A549 (cell line): ENCODE data around the gene TMEM271. TPM values are rescaled to one million over a fixed set of nuclear protein-coding genes. Genes with fewer than 3 reads are reported as not detected.

Source experiments
- ATAC-seq, 2 experiments: fragments of 200-7000 bp in 1 of 2; fragments of >200 bp in 1 of 2; cut with Nextera tagmentation in 1 of 2; cut with Tn5 transposase in 1 of 2; 3 replicates each; pipeline versions ENCODE4 v1.8.0 to v1.9.1; 2018 to 2020; ENCODE audit warnings: mild to moderate bottlenecking in 1 of 2, moderate library complexity in 1 of 2
- CTCF ChIA-PET: fragments of 300-600 bp; sonication (Branson Sonifier 250); formaldehyde crosslinking; extraction: SDS; loops from one replicate; lab custom pipeline; 2021; ENCODE audit warnings: antibody characterized with exemption, inconsistent platforms; lab: Yijun Ruan, JAX
- POLR2A ChIA-PET: fragments of 350-600 bp; formaldehyde crosslinking; extraction: SDS; loops from one replicate; lab custom pipeline; 2021; ENCODE audit warnings: antibody characterized with exemption, inconsistent platforms; lab: Yijun Ruan, JAX
- DNase-seq, 2 experiments: peaks; one replicate each; pipeline versions ENCODE4 v3.0.0 to v3.0.0-alpha.2; 2011 to 2016; ENCODE audit warnings: low read depth in 1 of 2, low spot score in 1 of 2
- FAIRE-seq: peaks from 2 replicates; lab custom pipeline; 2011; peaks lifted over from hg19 to GRCh38; lab: Jason Lieb, UNC
- H3K27ac ChIP-seq, 2 experiments: fragments of >200 bp; sonication (Bioruptor Twin); formaldehyde crosslinking; 3 replicates each; pipeline ENCODE4 v1.5.1; 2016 to 2017
- H3K4me1 ChIP-seq: fragments of >200 bp; sonication (Bioruptor Twin); formaldehyde crosslinking; 3 replicates; pipeline ENCODE4 v1.6.1; 2016
- H3K4me2 ChIP-seq: fragments of >200 bp; sonication (Bioruptor Twin); formaldehyde crosslinking; 3 replicates; pipeline ENCODE4 v1.6.1; 2016
- H3K4me3 ChIP-seq: fragments of >200 bp; sonication (Bioruptor Twin); formaldehyde crosslinking; 3 replicates; pipeline ENCODE4 v1.5.1; 2016
- H3K9me3 ChIP-seq: fragments of >200 bp; sonication (Bioruptor Twin); formaldehyde crosslinking; 3 replicates; pipeline ENCODE4 v1.6.1; 2016
- CBX2 ChIP-seq: fragments of 200-600 bp; sonication (generic); IDR thresholded peaks from 2 replicates; pipeline ENCODE4 v1.6.1; 2016; ENCODE audit warnings: low read depth, mild to moderate bottlenecking, borderline replicate concordance
- CBX8 ChIP-seq: fragments of 200-600 bp; sonication (generic); IDR thresholded peaks from 2 replicates; pipeline ENCODE4 v1.6.1; 2016
- CEBPB ChIP-seq, 2 experiments: fragments of >200 bp in 1 of 2; sonication (Bioruptor Twin) in 1 of 2; formaldehyde crosslinking in 1 of 2; IDR thresholded peaks; 2 replicates each; pipeline ENCODE4 v1.6.1; 2012 to 2016
- EHF ChIP-seq: fragments of 250-450 bp; sonication (Bioruptor Pico); IDR thresholded peaks from 2 replicates; pipeline ENCODE4 v1.5.0; 2020; ENCODE audit warnings: mild to moderate bottlenecking
- ESRRA ChIP-seq: fragments of 150-350 bp; IDR thresholded peaks from 2 replicates; pipeline ENCODE4 v1.6.1; 2014; ENCODE audit warnings: mild to moderate bottlenecking, low read length, borderline replicate concordance
- HEYL ChIP-seq: fragments of 250-450 bp; sonication (Bioruptor Pico); IDR thresholded peaks from 2 replicates; pipeline ENCODE4 v1.8.0; 2021; ENCODE audit warnings: mild to moderate bottlenecking, moderate library complexity
- HOXA7 ChIP-seq: fragments of 250-450 bp; sonication (Bioruptor Pico); IDR thresholded peaks from 2 replicates; pipeline ENCODE4 v1.5.0; 2020; ENCODE audit warnings: mild to moderate bottlenecking, moderate library complexity
- NFE2L2 ChIP-seq: fragments of 150-350 bp; conservative IDR thresholded peaks from 2 replicates; pipeline ENCODE4 v1.6.1; 2014; ENCODE audit warnings: low read length
- NR3C1 ChIP-seq: fragments of >200 bp; sonication (Bioruptor Twin); formaldehyde crosslinking; IDR thresholded peaks from 3 replicates; pipeline ENCODE4 v1.6.1; 2017
- PHF8 ChIP-seq: fragments of 200-600 bp; sonication (generic); IDR thresholded peaks from 2 replicates; pipeline ENCODE4 v1.6.1; 2016; ENCODE audit warnings: low read depth, mild to moderate bottlenecking, antibody characterized with exemption, moderate library complexity, borderline replicate concordance
- POLR2AphosphoS2 ChIP-seq: conservative IDR thresholded peaks from 2 replicates; pipeline ENCODE4 v1.6.1; 2012; ENCODE audit warnings: low read length, improper control_type of control experiment, inconsistent platforms
- RARB ChIP-seq: fragments of 250-450 bp; sonication (Bioruptor Pico); IDR thresholded peaks from 2 replicates; pipeline ENCODE4 v1.8.0; 2021; ENCODE audit warnings: mild to moderate bottlenecking, moderate library complexity
- RNF2 ChIP-seq: fragments of 200-600 bp; sonication (generic); IDR thresholded peaks from 2 replicates; pipeline ENCODE4 v1.6.1; 2016; ENCODE audit warnings: low read depth, mild to moderate bottlenecking, antibody characterized with exemption, moderate library complexity, borderline replicate concordance
- SMC3 ChIP-seq: fragments of >200 bp; sonication (Bioruptor Twin); formaldehyde crosslinking; IDR thresholded peaks from 3 replicates; pipeline ENCODE4 v1.6.1; 2018; ENCODE audit warnings: inconsistent platforms
- ZNF302 ChIP-seq: fragments of 250-450 bp; sonication (Bioruptor Pico); IDR thresholded peaks from 2 replicates; pipeline ENCODE4 v1.9.0; 2021; ENCODE audit warnings: inconsistent platforms, mild to moderate bottlenecking, moderate library complexity
- WGBS: methylation state at CpG from one replicate; pipeline ENCODE4 v1.1.6; 2017; ENCODE audit errors: missing lambda C conversion rate; 5-methylcytosine and 5-hydroxymethylcytosine counted together
- polyA plus RNA-seq, 4 experiments: library from polyadenylated mRNA; depleted of rRNA in 3 of 4; stranded (reverse); fragments of >200 nt; fragmentation: RNase III in 1 of 4; extraction: RNeasy Plus Mini Kit Qiagen cat#74134 plus additional on column Dnase treatment in 1 of 4; gene quantifications; 2 replicates in 3 of 4; 3 replicates in 1 of 4; pipeline ENCODE4 v1.2.3, GENCODE V29; 2011 to 2017
- TF ChIP-seq, protein P1 (sequence below): fragments of 150-350 bp; IDR thresholded peaks from 2 replicates; pipeline ENCODE4 v1.6.1; 2014; ENCODE audit warnings: low read depth, mild to moderate bottlenecking, low read length
- TF ChIP-seq, protein P2 (sequence below): fragments of >200 bp; sonication (Bioruptor Twin); formaldehyde crosslinking; IDR thresholded peaks from 3 replicates; pipeline ENCODE4 v1.6.1; 2016

Gene TMEM271
- polyA plus RNA-seq, 2 of the 4 experiments (the other 2 are of a cell fraction): not detected

DNA sequence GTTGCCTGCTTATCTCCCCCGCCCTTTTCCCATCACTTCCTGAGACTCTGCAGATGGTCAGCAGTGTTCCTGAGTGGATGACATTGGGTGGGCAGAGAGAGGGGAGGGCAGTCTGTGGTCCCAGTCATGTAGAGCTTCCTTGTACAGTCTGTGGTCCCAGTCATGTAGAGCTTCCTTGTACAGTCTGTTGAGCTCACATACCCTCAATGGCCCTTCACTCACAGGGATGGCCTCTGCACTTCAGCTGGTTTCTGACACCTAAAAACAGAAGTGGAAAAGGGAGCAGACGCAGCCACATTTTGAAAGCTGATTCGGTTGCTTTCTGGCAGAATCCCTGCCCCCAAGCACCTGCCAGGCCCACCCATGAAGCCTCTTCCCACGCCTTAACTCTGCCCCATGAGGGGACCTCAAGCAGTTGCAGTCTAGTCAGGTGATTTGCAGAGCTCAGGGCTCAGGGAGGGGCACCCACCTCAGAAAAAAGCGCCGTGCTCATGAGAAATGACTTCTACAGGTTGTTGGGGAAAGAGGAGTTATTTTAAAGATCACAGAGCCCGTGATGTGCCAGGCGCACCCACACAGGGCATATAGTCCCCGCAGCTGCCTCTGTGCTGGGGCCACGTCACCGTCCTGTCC, 3.6 kb upstream of the TMEM271 start:
- Histone ChIP-seq H3K4me3 (no peak overlapping the region), H3K27ac (no peak overlapping the region), H3K9me3 (0 out of 3 replicates have a peak, but pooled peaks cover 2% of the 10 kb centered on the region), H3K4me1 (no peaks in the 10 kb centered on the region), H3K4me2 (no peak overlapping the region)
- TF ChIP-seq POLR2AphosphoS2: no peak
- FAIRE-seq (no peak), DNase-seq (no peak), ATAC-seq (no peak; a peak in 1 of 6 replicates)
- 45% methylated on average over 9 of the region's 11 CpGs for WGBS
- ChIA-PET CTCF (no interaction called here), POLR2A (no interaction called here)

DNA sequence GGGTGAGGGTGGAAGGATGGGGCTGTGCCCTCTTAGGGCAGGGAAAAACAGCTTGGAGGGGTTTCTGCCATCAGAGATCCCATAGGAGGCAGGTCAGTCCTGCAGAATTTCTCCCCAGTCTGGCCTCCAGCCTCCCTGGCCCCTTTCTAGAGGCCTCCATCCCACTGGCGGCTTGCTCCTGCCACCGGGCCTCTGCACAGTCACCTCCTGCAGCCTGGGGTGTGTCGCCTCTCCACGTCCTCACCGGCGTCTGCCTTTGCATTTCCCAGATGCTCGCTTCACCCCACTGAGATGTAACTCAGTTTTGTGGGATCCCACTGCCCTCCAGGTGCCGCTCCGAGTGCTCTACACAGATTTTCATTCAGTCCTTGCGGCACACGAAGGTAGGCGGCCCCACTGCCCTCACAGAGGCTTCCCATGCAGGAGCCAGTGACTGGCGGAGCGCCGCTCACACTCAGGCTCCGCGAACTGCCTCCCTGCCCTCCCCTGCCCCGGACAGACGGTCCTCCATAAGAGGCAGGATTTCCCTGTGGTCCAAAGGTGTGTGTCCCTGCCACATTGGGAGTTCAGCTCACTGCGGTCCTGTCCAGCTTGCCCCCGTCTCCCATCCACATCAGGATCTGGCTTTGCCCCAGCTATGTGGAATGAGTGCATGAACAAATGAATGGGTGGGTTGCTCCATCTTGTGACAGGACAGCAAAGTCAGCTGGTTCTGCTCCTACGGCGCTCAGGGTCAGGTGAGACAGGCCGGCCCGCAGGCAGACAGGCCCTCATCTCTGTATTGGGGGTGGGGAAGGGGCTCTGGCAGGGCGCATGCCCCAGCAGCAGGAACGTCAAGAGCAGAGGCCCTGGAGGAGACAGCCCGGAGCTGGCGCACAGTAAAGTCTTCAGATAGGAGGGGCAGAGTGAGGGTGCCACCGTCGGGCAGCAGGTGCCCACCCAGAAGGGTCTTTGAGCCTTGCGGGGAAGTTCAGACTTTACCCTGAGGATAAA, 2.7 kb upstream of the TMEM271 start:
- FAIRE-seq: no peak
- ChIA-PET POLR2A (no interaction called here), CTCF (no interaction called here)
- Histone ChIP-seq H3K4me3 (no peak overlapping the region), H3K4me1 (no peaks in the 10 kb centered on the region), H3K9me3 (no peaks in the 10 kb centered on the region), H3K27ac (no peak overlapping the region), H3K4me2 (no peak overlapping the region)
- TF ChIP-seq RARB (CRISPR knock-in tag) (no peak), PHF8 (no peak), HEYL (CRISPR knock-in tag) (no peak), POLR2AphosphoS2 (no peak), RNF2 (no peak), CBX2 (no peak), HOXA7 (no peak), NR3C1 (no peak), NFE2L2 (no peak), EHF (CRISPR knock-in tag) (no peak)
- TF ChIP-seq, protein P1, sequence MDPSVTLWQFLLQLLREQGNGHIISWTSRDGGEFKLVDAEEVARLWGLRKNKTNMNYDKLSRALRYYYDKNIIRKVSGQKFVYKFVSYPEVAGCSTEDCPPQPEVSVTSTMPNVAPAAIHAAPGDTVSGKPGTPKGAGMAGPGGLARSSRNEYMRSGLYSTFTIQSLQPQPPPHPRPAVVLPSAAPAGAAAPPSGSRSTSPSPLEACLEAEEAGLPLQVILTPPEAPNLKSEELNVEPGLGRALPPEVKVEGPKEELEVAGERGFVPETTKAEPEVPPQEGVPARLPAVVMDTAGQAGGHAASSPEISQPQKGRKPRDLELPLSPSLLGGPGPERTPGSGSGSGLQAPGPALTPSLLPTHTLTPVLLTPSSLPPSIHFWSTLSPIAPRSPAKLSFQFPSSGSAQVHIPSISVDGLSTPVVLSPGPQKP: no peak
- 66% methylated on average over 18 of the region's 32 CpGs for WGBS
- DNase-seq: no peak
- no peak for ATAC-seq

DNA sequence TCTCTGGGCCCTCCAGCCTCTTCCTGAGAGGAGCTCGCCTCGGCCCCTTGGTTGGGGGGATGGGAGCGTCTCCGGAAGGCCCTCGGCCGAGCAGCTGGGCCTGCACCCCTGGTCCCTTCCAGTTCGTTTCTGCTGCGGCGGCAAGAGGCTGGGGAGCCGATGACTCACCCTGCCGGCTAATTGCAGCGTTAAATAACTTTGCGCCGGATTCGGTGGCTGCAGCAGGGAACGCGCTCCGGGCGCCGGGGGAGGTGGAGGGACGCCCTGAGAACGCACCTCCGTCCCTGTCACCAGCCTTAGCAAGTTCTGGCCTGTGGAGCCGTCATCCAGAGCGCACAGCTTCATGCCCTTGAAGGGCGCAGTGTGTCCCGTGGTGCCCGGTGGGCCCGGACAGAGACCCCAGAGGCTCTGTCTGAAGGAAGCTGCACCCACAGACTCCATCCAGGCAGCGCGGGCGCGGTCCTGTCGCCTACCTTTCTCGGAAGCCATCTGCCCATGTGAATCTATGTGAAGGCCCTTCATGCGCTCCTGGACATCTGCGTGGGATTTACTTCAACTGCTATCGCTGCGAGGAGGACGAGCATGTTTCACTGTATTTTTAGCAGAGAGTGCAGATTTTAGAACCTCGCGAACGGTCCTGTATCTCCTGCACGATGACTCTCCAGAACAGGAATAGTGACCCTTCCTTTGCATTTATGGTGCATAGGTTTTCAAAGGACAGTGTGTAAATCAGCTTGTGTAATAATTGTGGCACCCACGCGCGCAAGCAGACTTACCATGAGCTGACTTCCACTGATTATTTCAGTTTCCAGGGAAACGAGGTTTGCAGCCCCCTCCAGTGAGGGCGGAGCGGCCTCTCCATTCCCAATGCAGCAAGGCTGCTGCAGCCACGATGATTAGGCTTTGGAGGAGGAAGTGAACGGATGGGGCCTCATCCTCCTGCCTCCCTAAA, 1.7 kb upstream of the TMEM271 start:
- ATAC-seq: no peak
- 76% methylated on average over 21 of the region's 52 CpGs for WGBS
- POLR2A ChIA-PET: no interaction called here

More for the DNA sequence above, 1.7 kb upstream of the TMEM271 start:
- no peak for DNase-seq
- Histone ChIP-seq H3K4me3 (no peak overlapping the region), H3K9me3 (no peaks in the 10 kb centered on the region)
- no peak for TF ChIP-seq CEBPB (IDR thresholded peaks at IDR 0.05)
- no peak for TF ChIP-seq SMC3
- no peak for TF ChIP-seq EHF (CRISPR knock-in tag)
- no peak for TF ChIP-seq CBX8
- TF ChIP-seq, protein P2, sequence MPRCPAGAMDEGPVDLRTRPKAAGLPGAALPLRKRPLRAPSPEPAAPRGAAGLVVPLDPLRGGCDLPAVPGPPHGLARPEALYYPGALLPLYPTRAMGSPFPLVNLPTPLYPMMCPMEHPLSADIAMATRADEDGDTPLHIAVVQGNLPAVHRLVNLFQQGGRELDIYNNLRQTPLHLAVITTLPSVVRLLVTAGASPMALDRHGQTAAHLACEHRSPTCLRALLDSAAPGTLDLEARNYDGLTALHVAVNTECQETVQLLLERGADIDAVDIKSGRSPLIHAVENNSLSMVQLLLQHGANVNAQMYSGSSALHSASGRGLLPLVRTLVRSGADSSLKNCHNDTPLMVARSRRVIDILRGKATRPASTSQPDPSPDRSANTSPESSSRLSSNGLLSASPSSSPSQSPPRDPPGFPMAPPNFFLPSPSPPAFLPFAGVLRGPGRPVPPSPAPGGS: no peak
- no peak for TF ChIP-seq ZNF302 (CRISPR knock-in tag)
- no peak for TF ChIP-seq ESRRA
- TF ChIP-seq, all 56 proteins: peak for 0
- no peak for FAIRE-seq
- Histone ChIP-seq H3K27ac (no peak overlapping the region), H3K4me2 (no peak overlapping the region), H3K4me1 (no peaks in the 10 kb centered on the region)
- CTCF ChIA-PET: no interaction called here
